ENCODE measurements around the gene DOCK3. TPM values are rescaled to one million over a fixed set of nuclear protein-coding genes. Genes with fewer than 3 reads are reported as not detected.

DOCK3 gene
- total and polyA plus RNA-seq, 10 of the 15 experiments (the other 5 are each of a cell fraction or from before 2014, with no cell fraction given), result 0.02 to 0.52 (median 0.04) TPM; not detected in 5

GRCh38 chr3:50657407-50657806 is 17.3 kb upstream of the DOCK3 start (continued):
- TF ChIP-seq, protein P1, sequence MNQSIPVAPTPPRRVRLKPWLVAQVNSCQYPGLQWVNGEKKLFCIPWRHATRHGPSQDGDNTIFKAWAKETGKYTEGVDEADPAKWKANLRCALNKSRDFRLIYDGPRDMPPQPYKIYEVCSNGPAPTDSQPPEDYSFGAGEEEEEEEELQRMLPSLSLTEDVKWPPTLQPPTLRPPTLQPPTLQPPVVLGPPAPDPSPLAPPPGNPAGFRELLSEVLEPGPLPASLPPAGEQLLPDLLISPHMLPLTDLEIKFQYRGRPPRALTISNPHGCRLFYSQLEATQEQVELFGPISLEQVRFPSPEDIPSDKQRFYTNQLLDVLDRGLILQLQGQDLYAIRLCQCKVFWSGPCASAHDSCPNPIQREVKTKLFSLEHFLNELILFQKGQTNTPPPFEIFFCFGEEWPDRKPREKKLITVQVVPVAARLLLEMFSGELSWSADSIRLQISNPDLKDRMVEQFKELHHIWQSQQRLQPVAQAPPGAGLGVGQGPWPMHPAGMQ (IDR thresholded peaks at IDR 0.05; ENCODE audit: borderline replicate concordance), result no peak
- no peak for TF ChIP-seq IKZF2 (IDR thresholded peaks at IDR 0.05)

- Histone ChIP-seq H3K4me1 (ENCODE audit: control insufficient read depth, insufficient read depth, low read length) (no peaks in the 10 kb centered on the region), H3K4me2 (ENCODE audit: control insufficient read depth, insufficient read depth) (no peak overlapping the region), H2AFZ (ENCODE audit: control insufficient read depth, low read depth, low read length) (no peak overlapping the region), H3K27me3 (replicated peaks in 1 of 2; ENCODE audit: control insufficient read depth in 2 of 2, insufficient read depth in 2 of 2, low read length in 1 of 2) (no peaks in the 10 kb centered on the region; a peak in 3 of 4 replicates), H3K79me2 (ENCODE audit: control insufficient read depth, insufficient read depth, low read length) (no peaks in the 10 kb centered on the region), H3K36me3 (ENCODE audit: control insufficient read depth in 2 of 2, insufficient read depth in 2 of 2, low read length in 1 of 2) (no peaks in the 10 kb centered on the region), H3K9me3 (replicated peaks; ENCODE audit: control insufficient read depth, insufficient read depth, low read length) (no peaks in the 10 kb centered on the region), H3K4me3 (no peak overlapping the region), H4K20me1 (ENCODE audit: control insufficient read depth, insufficient read depth) (no peaks in the 10 kb centered on the region), H3K27ac (ENCODE audit: control insufficient read depth, insufficient read depth) (no peak overlapping the region), H3K9ac (ENCODE audit: control insufficient read depth, insufficient read depth, low read length) (no peak overlapping the region)
- in situ Hi-C loops (cut with MboI) (no loop called here), intact Hi-C loops (cut with micrococcal nuclease; ENCODE audit: unreplicated experiment) (no loop called here)
- ChIA-PET SMC1A (ENCODE audit: uncharacterized antibody, unreplicated experiment) (interaction anchor here (8.0 kb wide), 1 partner anchor 40 kb away, joined by 81 read pairs; the partner anchor contains the start of gene MAPKAPK3), CTCF (interaction anchor here (10.8 kb wide), 1 partner anchor 39 kb away, joined by 250 read pairs; the partner anchor contains the start of gene MAPKAPK3), POLR2A (no interaction called here), RAD21 (ENCODE audit: unreplicated experiment) (no interaction called here)
- FAIRE-seq (no peak), ATAC-seq (no peak), DNase-seq (ENCODE audit: low read depth, low spot score) (no peak)
- 9% methylated on average over 3 of the region's 3 CpGs for WGBS (ENCODE audit: insufficient coverage, insufficient replicate concordance, low lambda C conversion rate, missing lambda C conversion rate)
- BruUV-seq (replicated peaks), result no TSS peak
- TF ChIP-seq RELB (IDR thresholded peaks at IDR 0.05; ENCODE audit: low read depth) (no peak), RAD21 (IDR thresholded peaks at IDR 0.05; ENCODE audit: insufficient read depth, low read depth, low read length) (no peak), SIX5 (IDR thresholded peaks at IDR 0.05; ENCODE audit: low read depth, low read length, severe bottlenecking) (no peak), SRF (IDR thresholded peaks at IDR 0.05; ENCODE audit: low read depth in 2 of 2, low read length in 2 of 2) (no peak), RELA (IDR thresholded peaks at IDR 0.05; ENCODE audit: borderline replicate concordance, partially characterized antibody) (no peak), TAF1 (IDR thresholded peaks at IDR 0.05; ENCODE audit: borderline replicate concordance, low read depth, low read length) (no peak), MLLT1 (IDR thresholded peaks at IDR 0.05) (no peak), CUX1 (IDR thresholded peaks at IDR 0.05; ENCODE audit: insufficient replicate concordance, low read depth, low read length) (no peak), GABPA (IDR thresholded peaks at IDR 0.05; ENCODE audit: low read depth) (no peak)
- TF ChIP-seq, protein P2, sequence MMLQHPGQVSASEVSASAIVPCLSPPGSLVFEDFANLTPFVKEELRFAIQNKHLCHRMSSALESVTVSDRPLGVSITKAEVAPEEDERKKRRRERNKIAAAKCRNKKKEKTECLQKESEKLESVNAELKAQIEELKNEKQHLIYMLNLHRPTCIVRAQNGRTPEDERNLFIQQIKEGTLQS (IDR thresholded peaks at IDR 0.05; ENCODE audit: borderline replicate concordance, extremely low read depth, low read depth, low read length), result no peak
These were observed 16.9 kb upstream of the DOCK3 start for GRCh38 chr3:50657816-50658215.
